Thyroid gland (tissue), 4 donors: ENCODE results near the gene RETN. TPM values are rescaled to one million over a fixed set of nuclear protein-coding genes. Genes with fewer than 3 reads are reported as not detected.

Source experiments
- DNase-seq, 2 donors: peaks; one replicate each; pipeline ENCODE4 v3.0.0-alpha.2; 2019
- H3K27ac ChIP-seq, 3 donors: fragments of 200-600 bp; sonication (generic); 1 replicate in 2 of 3; 2 replicates in 1 of 3; pipeline ENCODE4 v1.5.1; 2016 to 2019; ENCODE audit warnings: mild to moderate bottlenecking in 1 of 3, moderate library complexity in 1 of 3
- H3K27me3 ChIP-seq: fragments of 200-600 bp; sonication (generic); one replicate; pipeline ENCODE4 v1.5.1; 2019
- H3K36me3 ChIP-seq, 2 donors: fragments of 200-600 bp; sonication (generic); one replicate each; pipeline ENCODE4 v1.5.1; 2016 to 2019
- H3K4me1 ChIP-seq, 2 donors: fragments of 200-600 bp; sonication (generic); one replicate each; pipeline ENCODE4 v1.5.1; 2017 to 2019
- H3K4me3 ChIP-seq, 3 donors: fragments of 200-600 bp; sonication (generic); replicated peaks in 1 of 3; 1 replicate in 2 of 3; 2 replicates in 1 of 3; pipeline ENCODE4 v1.5.1; 2016; ENCODE audit warnings: mild to moderate bottlenecking in 1 of 3
- H3K9me3 ChIP-seq: fragments of 200-600 bp; sonication (generic); one replicate; pipeline ENCODE4 v1.5.1; 2017
- CTCF ChIP-seq, 6 experiments: fragments of 200-600 bp in 3 of 6; fragments of 450-650 bp in 3 of 6; sonication (generic) in 3 of 6; IDR thresholded peaks; one replicate each; pipeline ENCODE4 v1.5.1; 2016 to 2019; ENCODE audit warnings: antibody characterized with exemption in 6 of 6, mild to moderate bottlenecking in 2 of 6, inconsistent platforms in 1 of 6, moderate library complexity in 1 of 6
- POLR2A ChIP-seq, 2 donors: fragments of 450-650 bp; IDR thresholded peaks; one replicate each; pipeline ENCODE4 v1.6.1; 2017; ENCODE audit warnings: antibody characterized with exemption in 2 of 2, mild to moderate bottlenecking in 2 of 2, moderate library complexity in 1 of 2
- WGBS, 2 donors: methylation state at CpG; one replicate each; pipeline ENCODE4 v1.1.5; 2017; 5-methylcytosine and 5-hydroxymethylcytosine counted together
- intact Hi-C: fragments of 100-400 bp; cut with DNase I; formaldehyde crosslinking; loops from one replicate; pipeline ENCODE4 v1.15.1; 2023
- total RNA-seq, 4 donors: library from RNA; depleted of rRNA; stranded (reverse); fragments of >200 nt; gene quantifications; one replicate each; pipeline ENCODE4 v1.2.3, GENCODE V29; 2016

Gene RETN
- total RNA-seq, result not detected

GRCh38 chr19:7668842-7669241 is at the start of gene RETN:
Gene RETN (plus strand): TSS chr19:7669049. CDS start chr19:7669327, 278 bp downstream.
- 70 to 80% methylated on average over 3 to 6 of the region's 9 CpGs for WGBS, 2 donors
- no peaks in the 10 kb centered on the region for H3K36me3 ChIP-seq
- no peak for DNase-seq
- no peak for TF ChIP-seq POLR2A (IDR thresholded peaks at IDR 0.05)
- TF ChIP-seq CTCF (IDR thresholded peaks at IDR 0.05), result no peak
- H3K27ac ChIP-seq, result no peak within 1 kb of the TSS
- intact Hi-C loops, result no loop called here
- H3K4me3 ChIP-seq, result no peak within 1 kb of the TSS
- no peaks in the 10 kb centered on the region for H3K4me1 ChIP-seq
- H3K27me3 ChIP-seq, result no peaks in the 10 kb centered on the region
- no peaks in the 10 kb centered on the region for H3K9me3 ChIP-seq

GRCh38 chr19:7619671-7620441 is 49.0 kb upstream of the RETN start:
- Histone ChIP-seq H3K27me3 (no peaks in the 10 kb centered on the region), H3K4me1 (peaks cover 24 to 29% of the 10 kb centered on the region in 2 donors), H3K36me3 (peaks cover 42 to 54% of the 10 kb centered on the region in 2 donors), H3K9me3 (no peaks in the 10 kb centered on the region), H3K4me3 (no peak overlapping the region), H3K27ac (peak overlapping the region; percentile 91 to 98 (median 96))
- no peak for TF ChIP-seq CTCF (IDR thresholded peaks at IDR 0.05)
- intact Hi-C loops, result no loop called here
- DNase-seq, result peak; percentile 82 to 84
- 58 to 80% methylated on average over 5 to 38 of the region's 48 CpGs for WGBS, 2 donors

- WGBS, 2 donors, result 97% methylated on average over 43 of the region's 57 CpGs; no CpG with 5 or more reads in 1 of the 2 donors
- no peak overlapping the region for H3K4me3 ChIP-seq
- H3K36me3 ChIP-seq, result peaks cover 50 to 63% of the 10 kb centered on the region in 2 donors
Observed at GRCh38 chr19:7620442-7621412, 48.1 kb upstream of the RETN start.

GRCh38 chr19:7622933-7623685 is 45.7 kb upstream of the RETN start:
- no peaks in the 10 kb centered on the region for H3K27me3 ChIP-seq
- H3K36me3 ChIP-seq, result peaks cover 50 to 65% of the 10 kb centered on the region in 2 donors
- H3K27ac ChIP-seq, result no peak overlapping the region
- no peak overlapping the region for H3K4me3 ChIP-seq
- peaks cover 24 to 27% of the 10 kb centered on the region in 2 donors for H3K4me1 ChIP-seq
- 91 to 96% methylated on average over 13 to 16 of the region's 16 CpGs for WGBS, 2 donors
- no peak for DNase-seq
- intact Hi-C loops, result no loop called here
- H3K9me3 ChIP-seq, result no peaks in the 10 kb centered on the region
- TF ChIP-seq CTCF (IDR thresholded peaks at IDR 0.05), result no peak
- no peak for TF ChIP-seq POLR2A (IDR thresholded peaks at IDR 0.05)

More at GRCh38 chr19:7620442-7621412, 48.1 kb upstream of the RETN start:
- intact Hi-C loops, result no loop called here
- no peaks in the 10 kb centered on the region for H3K9me3 ChIP-seq
- H3K27ac ChIP-seq, result peak overlapping the region in 2 of 3 donors; percentile 91 to 98
- TF ChIP-seq POLR2A (IDR thresholded peaks at IDR 0.05) (no peak), CTCF (IDR thresholded peaks at IDR 0.05) (no peak)
- DNase-seq, result peak in 1 of 2 donors; percentile 8
- H3K4me1 ChIP-seq, result peaks cover 24 to 29% of the 10 kb centered on the region in 2 donors
- H3K27me3 ChIP-seq, result no peaks in the 10 kb centered on the region
